ENCODE measurements around the gene SOD3.
A peak's percentile ranks its signal among the peaks of the same experiment; 100 is the strongest.

SOD3 gene

DNA sequence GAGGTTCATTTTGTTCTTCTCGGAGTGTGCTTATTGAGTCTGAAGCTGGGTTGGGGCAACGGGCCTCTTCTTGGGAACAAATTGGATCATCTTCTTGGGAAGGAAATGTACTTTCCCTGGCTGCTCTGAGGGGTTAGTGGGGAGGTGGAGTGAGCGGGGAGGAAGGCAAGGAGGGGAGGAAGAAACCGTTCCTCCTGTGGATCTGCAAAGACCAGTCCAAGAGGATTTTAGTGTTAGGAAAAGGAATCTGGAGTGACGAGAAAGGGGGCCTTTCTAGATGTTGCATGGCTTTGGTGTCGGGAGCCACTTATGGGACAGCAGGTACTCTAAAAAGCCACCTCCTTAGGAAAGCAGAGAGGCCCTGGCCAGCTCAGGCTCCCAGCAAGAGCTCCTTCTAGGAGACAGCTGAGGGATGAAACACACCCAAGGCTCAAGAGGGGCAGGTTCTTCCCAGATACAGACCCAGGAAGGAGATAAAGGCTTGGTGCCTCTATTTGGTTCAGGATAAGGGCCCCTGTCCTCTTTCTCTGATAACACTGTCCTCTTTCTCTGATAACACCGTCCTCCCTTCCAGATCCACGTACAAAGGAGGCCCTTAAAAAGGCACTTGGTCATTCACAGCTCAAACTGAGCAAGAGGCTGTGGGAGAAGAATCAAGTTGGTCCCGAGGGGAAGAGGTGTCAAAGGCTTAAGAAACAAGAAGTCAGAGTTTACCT lies 451 bp downstream of the SOD3 start:
- no peak for DNase-seq (ENCODE audit: low spot score)
- peak overlapping the region; percentile 69 for H3K4me3 ChIP-seq
- peak overlapping the region; percentile 88 to 94 for H3K27ac ChIP-seq
- TF ChIP-seq, protein P1, sequence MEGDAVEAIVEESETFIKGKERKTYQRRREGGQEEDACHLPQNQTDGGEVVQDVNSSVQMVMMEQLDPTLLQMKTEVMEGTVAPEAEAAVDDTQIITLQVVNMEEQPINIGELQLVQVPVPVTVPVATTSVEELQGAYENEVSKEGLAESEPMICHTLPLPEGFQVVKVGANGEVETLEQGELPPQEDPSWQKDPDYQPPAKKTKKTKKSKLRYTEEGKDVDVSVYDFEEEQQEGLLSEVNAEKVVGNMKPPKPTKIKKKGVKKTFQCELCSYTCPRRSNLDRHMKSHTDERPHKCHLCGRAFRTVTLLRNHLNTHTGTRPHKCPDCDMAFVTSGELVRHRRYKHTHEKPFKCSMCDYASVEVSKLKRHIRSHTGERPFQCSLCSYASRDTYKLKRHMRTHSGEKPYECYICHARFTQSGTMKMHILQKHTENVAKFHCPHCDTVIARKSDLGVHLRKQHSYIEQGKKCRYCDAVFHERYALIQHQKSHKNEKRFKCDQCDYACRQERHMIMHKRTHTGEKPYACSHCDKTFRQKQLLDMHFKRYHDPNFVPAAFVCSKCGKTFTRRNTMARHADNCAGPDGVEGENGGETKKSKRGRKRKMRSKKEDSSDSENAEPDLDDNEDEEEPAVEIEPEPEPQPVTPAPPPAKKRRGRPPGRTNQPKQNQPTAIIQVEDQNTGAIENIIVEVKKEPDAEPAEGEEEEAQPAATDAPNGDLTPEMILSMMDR (IDR thresholded peaks at IDR 0.05) = no peak

GRCh38 chr4:24796620-24797019 lies 1.2 kb downstream of the SOD3 start:
- Histone ChIP-seq H3K27ac (peak overlapping the region; percentile 68 to 88), H3K4me3 (peak overlapping the region; percentile 9)
- TF ChIP-seq, protein P1 (IDR thresholded peaks at IDR 0.05) = no peak
- no peak for DNase-seq (ENCODE audit: low spot score)

GRCh38 chr4:24798036-24798610 lies 2.8 kb downstream of the SOD3 start:
- no peak for DNase-seq (ENCODE audit: low spot score)
- TF ChIP-seq, protein P1 (IDR thresholded peaks at IDR 0.05) = no peak
- Histone ChIP-seq H3K4me3 (no peak overlapping the region), H3K27ac (peak overlapping the region in 1 of 2 donors; percentile 36)

DNA sequence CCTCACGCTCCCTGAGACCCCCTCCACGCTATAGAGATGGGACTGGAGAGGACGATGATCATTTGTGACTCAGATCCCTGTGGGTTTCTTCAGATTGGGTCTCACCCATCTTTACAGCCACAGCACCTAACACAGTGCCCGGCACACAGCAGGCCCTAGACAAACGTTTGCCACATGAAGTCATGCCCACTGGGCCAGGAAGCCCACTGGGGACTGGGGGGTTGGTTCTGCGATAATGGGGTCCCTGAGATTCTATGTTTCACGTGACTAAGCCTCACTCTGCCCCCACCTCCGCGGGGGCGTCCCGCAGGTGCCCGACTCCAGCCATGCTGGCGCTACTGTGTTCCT lies 3.8 kb downstream of the SOD3 start:
- Histone ChIP-seq H3K4me3 (no peak overlapping the region), H3K27ac (peak overlapping the region in 1 of 2 donors; percentile 18)
- TF ChIP-seq, protein P1 (IDR thresholded peaks at IDR 0.05) = no peak
- no peak for DNase-seq (ENCODE audit: low spot score)

GRCh38 chr4:24799544-24800324 lies 4.4 kb downstream of the SOD3 start:
- TF ChIP-seq, protein P1 (IDR thresholded peaks at IDR 0.05) = no peak
- peak overlapping the region; percentile 57 to 60 for H3K27ac ChIP-seq
- no peak for DNase-seq (ENCODE audit: low spot score)
- peak overlapping the region; percentile 66 for H3K4me3 ChIP-seq

- Histone ChIP-seq H3K27ac (peak overlapping the region; percentile 57 to 60), H3K4me3 (peak overlapping the region; percentile 66)
- no peak for DNase-seq (ENCODE audit: low spot score)
- TF ChIP-seq, protein P1 (IDR thresholded peaks at IDR 0.05) = no peak
Measured at GRCh38 chr4:24800325-24800895, 5.0 kb downstream of the SOD3 start.
